T-cell (primary cell): Measurements from ENCODE around the gene TECPR2. TPM values are rescaled to one million over a fixed set of nuclear protein-coding genes. Genes with fewer than 3 reads are reported as not detected.

ENCODE experiments used
- ATAC-seq, 4 experiments: fragments of 200-7000 bp in 3 of 4; fragments of 150-1000 bp in 1 of 4; cut with Tn5 transposase; replicated peaks in 1 of 4; 1 replicate in 3 of 4; 2 replicates in 1 of 4; pipeline ENCODE4 v1.10.0; 2021; ENCODE audit warnings: moderate library complexity in 3 of 4, mild to moderate bottlenecking in 2 of 4, moderate number of reproducible peaks in 1 of 4
- CTCF ChIA-PET, 2 donors: fragments of 300-600 bp; sonication (Branson Sonifier 250); formaldehyde crosslinking; loops; one replicate each; lab custom pipeline; 2022; ENCODE audit warnings: antibody characterized with exemption in 2 of 2; lab: Charles Lee
- POLR2A ChIA-PET, 2 donors: fragments of 300-600 bp; sonication (Branson Sonifier 250); formaldehyde crosslinking; loops; one replicate each; lab custom pipeline; 2022; ENCODE audit warnings: antibody characterized with exemption in 2 of 2; lab: Charles Lee
- DNase-seq, 35 experiments: peaks; one replicate each; pipeline versions ENCODE4 v3.0.0 to v3.0.0-alpha.2; 2013 to 2023
- H3K27ac ChIP-seq: one replicate; pipeline ENCODE4 v1.5.1; 2013; ENCODE audit warnings: low read length
- H3K27me3 ChIP-seq, 2 experiments: replicated peaks in 1 of 2; 1 replicate in 1 of 2; 2 replicates in 1 of 2; pipeline versions ENCODE4 v1.6.1 to v1.7.0; 2013; ENCODE audit warnings: low read length in 1 of 2, mixed read lengths in 1 of 2; ENCODE audit not compliant: control insufficient read depth in 2 of 2, insufficient read depth in 2 of 2; ENCODE audit errors: extremely low read depth in 1 of 2
- H3K36me3 ChIP-seq, 2 donors: 1 replicate in 1 of 2; 2 replicates in 1 of 2; pipeline versions ENCODE4 v1.6.1 to v1.7.0; 2013; ENCODE audit warnings: low read length in 1 of 2; ENCODE audit not compliant: control insufficient read depth in 2 of 2, insufficient read depth in 1 of 2; ENCODE audit errors: extremely low read depth in 1 of 2
- H3K4me1 ChIP-seq, 2 experiments: 1 replicate in 1 of 2; 2 replicates in 1 of 2; pipeline versions ENCODE4 v1.6.1 to v1.7.0; 2013; ENCODE audit warnings: low read length in 2 of 2, mixed read lengths in 1 of 2; ENCODE audit not compliant: insufficient read depth in 2 of 2, control insufficient read depth in 1 of 2; ENCODE audit errors: extremely low read depth in 1 of 2
- H3K4me3 ChIP-seq, 2 donors: 1 replicate in 1 of 2; 2 replicates in 1 of 2; pipeline versions ENCODE4 v1.5.1 to v1.7.0; 2013; ENCODE audit warnings: mild to moderate bottlenecking in 2 of 2, low read length in 1 of 2, moderate library complexity in 1 of 2; ENCODE audit not compliant: control insufficient read depth in 1 of 2; ENCODE audit errors: extremely low read depth in 1 of 2
- H3K9me3 ChIP-seq: 2 replicates; pipeline ENCODE4 v1.7.0; 2013
- H3K27ac Mint-ChIP-seq, 2 donors: one replicate each; pipeline ENCODE4 v1.8.0; 2020 to 2021; ENCODE audit warnings: mild to moderate bottlenecking in 2 of 2, mixed read lengths in 2 of 2
- H3K27me3 Mint-ChIP-seq, 2 donors: one replicate each; pipeline ENCODE4 v1.8.0; 2021 to 2022; ENCODE audit warnings: mixed read lengths in 2 of 2
- H3K36me3 Mint-ChIP-seq: one replicate; pipeline ENCODE4 v1.8.0; 2021; ENCODE audit warnings: mixed read lengths
- H3K4me1 Mint-ChIP-seq, 3 donors: one replicate each; pipeline ENCODE4 v1.8.0; 2020 to 2022; ENCODE audit warnings: mixed read lengths in 3 of 3, mild to moderate bottlenecking in 1 of 3
- H3K4me3 Mint-ChIP-seq, 3 donors: one replicate each; pipeline ENCODE4 v1.8.0; 2020 to 2022; ENCODE audit warnings: mild to moderate bottlenecking in 3 of 3, mixed read lengths in 3 of 3, moderate library complexity in 3 of 3
- H3K9me3 Mint-ChIP-seq, 3 donors: one replicate each; pipeline ENCODE4 v1.8.0; 2020 to 2022; ENCODE audit warnings: mixed read lengths in 3 of 3
- WGBS: methylation state at CpG from one replicate; pipeline ENCODE4 v1.1.5; 2013; ENCODE audit warnings: missing lambda C conversion rate; ENCODE audit not compliant: insufficient coverage; 5-methylcytosine and 5-hydroxymethylcytosine counted together
- total RNA-seq, 35 experiments: library from RNA in 6 of 35; stranded (reverse) in 6 of 35; fragments of 120-200 nt in 1 of 35; gene quantifications; one replicate each; pipeline versions ENCODE4 v1.2.1 to v1.2.4 and lab custom pipeline; 2013 to 2026

TECPR2 gene
- total RNA-seq, 5 donors from 2014 or later (not counting 1 experiment from before 2014, with no cell fraction given): 8.6 to 16.5 (median 10.8) TPM

- Histone ChIP-seq H3K27me3 (no peaks in the 10 kb centered on the region), H3K36me3 (no peaks in the 10 kb centered on the region), H3K4me3 (peak overlapping the region; percentile 64 to 74), H3K4me1 (peaks cover 11 to 36% of the 10 kb centered on the region in 2 experiments), H3K9me3 (no peaks in the 10 kb centered on the region), H3K27ac (peak overlapping the region; percentile 67)
- 58% methylated on average over 25 of the region's 34 CpGs for WGBS
- no peaks in the 10 kb centered on the region for H3K36me3 Mint-ChIP-seq
- H3K27me3 Mint-ChIP-seq: no peaks in the 10 kb centered on the region
- DNase-seq (no peak), ATAC-seq (peak in 3 of 4 experiments; percentile 1 to 9 (median 2))
- H3K9me3 Mint-ChIP-seq: no peaks in the 10 kb centered on the region
- H3K4me1 Mint-ChIP-seq: peaks cover 26 to 32% (median 31%) of the 10 kb centered on the region in 3 donors
- CTCF ChIA-PET: interaction anchor here (0.6 to 1.7 kb wide), 5 partner anchors 8 to 140 kb away, joined by 3 to 8 read pairs (median 3); no protein-coding TSS in a partner anchor
- peak overlapping the region; percentile 62 to 77 (median 76) for H3K4me3 Mint-ChIP-seq
- POLR2A ChIA-PET: interaction anchor here in 1 of 2 donors (0.6 kb wide), 2 partner anchors 10 to 810 kb away, joined by 3 read pairs; partner anchors contain the start of gene EIF5
- H3K27ac Mint-ChIP-seq: peak overlapping the region; percentile 15 to 44
Observed at GRCh38 chr14:102523569-102524450, 161.1 kb downstream of the TECPR2 start.

DNA sequence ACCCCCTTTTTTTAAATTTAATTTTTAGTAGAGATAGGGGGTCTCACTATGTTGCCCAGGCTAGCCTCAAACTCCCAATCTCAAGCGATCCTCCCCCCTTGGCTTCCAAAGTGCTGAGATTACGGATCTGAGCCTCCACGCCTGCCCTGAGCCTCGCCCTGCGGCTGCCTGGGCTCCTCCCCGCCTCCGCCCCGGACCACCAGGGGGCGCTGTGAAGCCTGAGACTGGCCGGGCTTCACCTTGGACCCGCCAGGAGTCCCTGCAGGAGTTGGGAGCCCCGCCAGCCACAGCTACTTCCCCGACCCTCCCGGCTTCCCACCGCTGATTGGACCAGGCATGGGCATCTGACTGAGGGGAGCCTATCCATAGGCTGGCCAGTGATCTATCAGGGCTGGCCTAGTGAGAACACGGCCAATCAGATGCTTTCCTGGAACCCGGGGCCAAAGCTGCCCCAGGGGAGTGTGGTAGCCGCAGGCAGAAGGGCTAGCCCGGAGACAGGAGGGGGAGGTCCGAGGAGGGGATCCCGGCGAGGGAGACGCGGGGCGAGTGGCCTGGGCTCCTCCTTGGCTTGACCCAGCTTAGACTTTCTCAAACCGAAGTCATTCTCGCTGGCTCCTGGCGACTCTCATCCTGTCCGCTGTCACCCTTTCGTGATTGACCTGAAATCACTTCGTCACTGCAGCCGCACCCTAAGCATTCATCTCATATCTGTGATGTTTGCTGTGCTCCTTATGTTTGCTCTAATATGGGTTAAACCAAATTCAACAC is 161.9 kb downstream of the TECPR2 start:
- Mint-ChIP-seq H3K9me3 (no peaks in the 10 kb centered on the region), H3K4me3 (peak overlapping the region; percentile 74 to 77 (median 76)), H3K36me3 (no peaks in the 10 kb centered on the region), H3K4me1 (peaks cover 26 to 32% (median 31%) of the 10 kb centered on the region in 3 donors), H3K27me3 (no peaks in the 10 kb centered on the region), H3K27ac (peak overlapping the region; percentile 70 to 82)
- CTCF ChIA-PET: interaction anchor here in 1 of 2 donors (0.6 to 1.7 kb wide), 7 partner anchors 9 to 139 kb away, joined by 3 to 6 read pairs (median 3); no protein-coding TSS in a partner anchor
- H3K9me3 ChIP-seq: no peaks in the 10 kb centered on the region
- H3K27ac ChIP-seq: peak overlapping the region; percentile 67
- H3K4me1 ChIP-seq: peaks cover 11 to 36% of the 10 kb centered on the region in 2 experiments
- H3K27me3 ChIP-seq: no peaks in the 10 kb centered on the region
- WGBS: 0% methylated on average over 27 of the region's 32 CpGs
- H3K4me3 ChIP-seq: peak overlapping the region; percentile 64 to 74
- POLR2A ChIA-PET: interaction anchor here in 1 of 2 donors (0.6 kb wide), 2 partner anchors 9 to 809 kb away, joined by 3 read pairs; partner anchors contain the start of gene EIF5
- no peaks in the 10 kb centered on the region for H3K36me3 ChIP-seq
- DNase-seq (peak; percentile 67 to 94 (median 84)), ATAC-seq (peak; percentile 84 to 88 (median 86))

DNA sequence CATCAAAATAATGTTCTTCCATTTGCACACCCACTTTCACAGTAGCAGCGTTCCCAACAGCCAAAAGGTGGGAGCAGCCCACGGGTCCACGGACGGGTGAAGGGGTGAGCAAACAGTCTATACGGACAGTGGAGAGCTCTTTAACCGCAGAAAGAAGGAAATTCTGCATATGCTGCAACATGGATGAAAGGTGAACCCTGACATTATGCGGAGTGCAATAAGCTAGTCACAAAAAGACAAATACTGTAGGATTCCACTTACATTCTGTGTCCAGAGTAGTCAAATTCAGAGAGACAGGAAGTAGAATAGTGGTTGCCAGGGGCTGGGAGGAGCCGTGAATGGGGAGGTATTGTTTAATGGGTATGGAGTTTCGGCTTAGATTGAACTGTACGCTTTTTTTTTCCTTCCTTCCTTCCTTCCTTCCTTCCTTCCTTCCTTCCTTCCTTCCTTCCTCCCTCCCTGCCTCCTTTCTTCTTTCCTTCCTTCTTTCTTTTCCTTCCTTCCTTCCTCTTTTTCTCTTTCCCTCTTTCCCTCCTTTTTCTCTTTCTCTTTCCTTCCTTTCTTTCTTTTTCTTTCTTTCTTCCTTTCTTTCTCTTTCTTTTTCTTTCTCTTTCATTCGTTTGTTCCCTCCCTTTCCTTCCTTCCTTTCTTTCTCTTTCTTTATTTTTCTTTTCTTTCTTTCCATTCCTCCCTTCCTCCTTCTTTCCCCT is 162.6 kb downstream of the TECPR2 start:
- Mint-ChIP-seq H3K36me3 (no peaks in the 10 kb centered on the region), H3K27me3 (no peaks in the 10 kb centered on the region), H3K4me1 (peaks cover 26 to 32% (median 31%) of the 10 kb centered on the region in 3 donors), H3K9me3 (no peaks in the 10 kb centered on the region), H3K4me3 (peak overlapping the region; percentile 74 to 77 (median 76)), H3K27ac (peak overlapping the region; percentile 70 to 82)
- Histone ChIP-seq H3K27ac (peak overlapping the region; percentile 67), H3K9me3 (no peaks in the 10 kb centered on the region), H3K27me3 (no peaks in the 10 kb centered on the region), H3K36me3 (no peaks in the 10 kb centered on the region), H3K4me1 (peaks cover 11 to 36% of the 10 kb centered on the region in 2 experiments), H3K4me3 (peak overlapping the region; percentile 64 to 74)
- ChIA-PET POLR2A (no interaction called here), CTCF (interaction anchor here in 1 of 2 donors (0.6 to 1.7 kb wide), 8 partner anchors 9 to 89 kb away, joined by 3 to 6 read pairs (median 3); no protein-coding TSS in a partner anchor)
- peak; percentile 36 to 65 (median 54) for ATAC-seq
- WGBS: 0% methylated on average over 5 of the region's 11 CpGs
- peak in 25 of 35 experiments; percentile 24 to 77 (median 44) for DNase-seq

GRCh38 chr14:102525929-102526497 is 163.3 kb downstream of the TECPR2 start:
- H3K36me3 ChIP-seq: no peaks in the 10 kb centered on the region
- H3K27ac Mint-ChIP-seq: peak overlapping the region; percentile 70 to 82
- peaks cover 31 to 36% (median 31%) of the 10 kb centered on the region in 3 donors for H3K4me1 Mint-ChIP-seq
- DNase-seq (no peak), ATAC-seq (no peak)
- ChIA-PET POLR2A (interaction anchor here in 1 of 2 donors (0.7 kb wide), 1 partner anchor 381 kb away, joined by 9 read pairs; no protein-coding TSS in a partner anchor), CTCF (interaction anchor here (0.5 to 1.7 kb wide), 4 partner anchors 9 to 69 kb away, joined by 3 to 6 read pairs (median 3); no protein-coding TSS in a partner anchor)
- H3K4me3 ChIP-seq: no peak overlapping the region
- no peaks in the 10 kb centered on the region for H3K9me3 ChIP-seq
- H3K27me3 ChIP-seq: no peaks in the 10 kb centered on the region
- peaks cover 11 to 37% of the 10 kb centered on the region in 2 experiments for H3K4me1 ChIP-seq
- H3K36me3 Mint-ChIP-seq: no peaks in the 10 kb centered on the region
- WGBS: 88% methylated on average over 10 of the region's 12 CpGs
- no peaks in the 10 kb centered on the region for H3K9me3 Mint-ChIP-seq
- H3K27me3 Mint-ChIP-seq: no peaks in the 10 kb centered on the region
- peak overlapping the region; percentile 31 to 76 (median 53) for H3K4me3 Mint-ChIP-seq
- H3K27ac ChIP-seq: peak overlapping the region; percentile 67

DNA sequence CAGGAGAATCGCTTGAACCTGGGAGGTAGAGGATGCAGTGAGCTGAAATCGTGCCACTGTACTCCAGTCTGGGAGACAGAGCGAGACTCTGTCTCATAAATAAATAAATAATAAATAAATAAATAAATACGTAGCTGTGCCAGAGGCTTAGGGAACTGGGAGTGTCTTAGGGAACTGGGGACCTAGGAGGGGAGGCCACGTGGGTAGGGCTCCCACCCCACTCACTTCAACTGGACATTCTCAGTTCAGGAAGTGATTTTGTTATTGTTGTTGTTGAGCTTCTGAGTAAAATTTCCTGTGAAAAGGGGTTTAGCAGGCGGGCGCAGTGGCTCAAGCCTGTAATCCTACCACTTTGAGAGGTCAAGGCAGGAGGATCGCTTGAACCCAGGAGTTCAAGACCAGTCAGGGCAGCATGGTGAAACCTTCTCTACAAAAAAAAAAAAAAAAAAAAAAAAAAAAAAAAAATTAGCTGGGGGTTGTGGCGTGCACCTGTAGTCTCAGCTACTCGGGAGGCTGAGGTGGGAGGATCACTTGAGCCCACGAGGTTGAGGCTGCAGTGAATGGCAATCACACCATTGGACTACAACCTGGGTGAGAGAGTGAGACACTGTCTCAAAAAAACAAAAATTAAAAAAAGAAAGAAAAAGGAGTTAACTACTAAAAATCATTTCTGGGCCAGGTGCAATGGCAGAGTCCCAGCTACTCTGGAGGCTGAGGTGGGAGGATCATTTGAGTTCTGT is 165.9 kb downstream of the TECPR2 start:
- ATAC-seq: no peak

More for the DNA sequence above, 165.9 kb downstream of the TECPR2 start:
- CTCF ChIA-PET: interaction anchor here in 1 of 2 donors (0.6 to 0.7 kb wide), 2 partner anchors 11 to 549 kb away, joined by 3 to 5 read pairs; no protein-coding TSS in a partner anchor
- DNase-seq: no peak
- Mint-ChIP-seq H3K4me3 (no peak overlapping the region), H3K36me3 (no peaks in the 10 kb centered on the region), H3K27ac (peak overlapping the region in 1 of 2 donors; percentile 6), H3K27me3 (no peaks in the 10 kb centered on the region), H3K9me3 (no peaks in the 10 kb centered on the region), H3K4me1 (peaks cover 21 to 28% (median 26%) of the 10 kb centered on the region in 3 donors)
- POLR2A ChIA-PET: interaction anchor here in 1 of 2 donors (0.6 kb wide), 1 partner anchor 1171 kb away, joined by 7 read pairs; no protein-coding TSS in a partner anchor
- Histone ChIP-seq H3K27me3 (no peaks in the 10 kb centered on the region), H3K27ac (no peak overlapping the region), H3K4me3 (no peak overlapping the region), H3K9me3 (no peaks in the 10 kb centered on the region), H3K4me1 (peaks cover 11 to 33% of the 10 kb centered on the region in 2 experiments), H3K36me3 (no peaks in the 10 kb centered on the region)
- no CpG with 5 or more reads among the region's 11 CpGs for WGBS
